ENCODE measurements around the gene UBL4A.

GRCh38 chrX:154436374-154436982, 49.9 kb downstream of the UBL4A start:
- TF ChIP-seq TAF1 (IDR thresholded peaks at IDR 0.05; ENCODE audit: borderline replicate concordance, low read depth, low read length) (no peak), POLR2A (IDR thresholded peaks at IDR 0.05; ENCODE audit: low read depth, low read length) (no peak), POLR2AphosphoS5 (IDR thresholded peaks at IDR 0.05; ENCODE audit: low read depth, low read length) (no peak)

Data from GM12892 (cell line).